Right forelimb (tissue), 1 donor: ENCODE data around the gene PRDM16.

ENCODE experiments used
- DNase-seq: peaks from one replicate; pipeline ENCODE4 v3.0.0-alpha.2; 2018

The PRDM16 gene

DNA sequence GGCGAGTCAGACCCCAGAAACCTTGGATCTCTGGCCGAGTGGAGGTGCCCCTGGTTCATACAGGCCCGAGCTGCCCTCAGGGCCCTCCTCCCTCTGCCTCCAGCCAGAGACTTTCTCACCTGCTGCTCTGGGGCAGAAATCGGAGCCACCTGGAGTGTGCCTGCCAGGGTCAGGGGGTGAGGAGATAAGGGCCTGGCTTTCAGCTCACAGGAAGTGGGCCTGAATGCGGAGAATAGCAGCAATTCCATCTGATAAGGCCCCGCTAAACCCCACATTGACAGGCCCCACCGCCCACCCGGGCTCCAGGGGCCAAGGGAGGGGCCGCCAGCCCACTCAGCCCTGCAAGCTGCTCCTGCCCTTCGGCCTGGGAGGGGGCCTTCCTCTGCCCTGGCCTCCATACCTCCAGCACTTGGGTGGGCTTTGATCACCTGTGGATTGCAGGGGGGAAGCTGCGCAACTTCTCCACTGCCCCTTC lies 261.8 kb downstream of the PRDM16 start:
- DNase-seq: no peak

DNA sequence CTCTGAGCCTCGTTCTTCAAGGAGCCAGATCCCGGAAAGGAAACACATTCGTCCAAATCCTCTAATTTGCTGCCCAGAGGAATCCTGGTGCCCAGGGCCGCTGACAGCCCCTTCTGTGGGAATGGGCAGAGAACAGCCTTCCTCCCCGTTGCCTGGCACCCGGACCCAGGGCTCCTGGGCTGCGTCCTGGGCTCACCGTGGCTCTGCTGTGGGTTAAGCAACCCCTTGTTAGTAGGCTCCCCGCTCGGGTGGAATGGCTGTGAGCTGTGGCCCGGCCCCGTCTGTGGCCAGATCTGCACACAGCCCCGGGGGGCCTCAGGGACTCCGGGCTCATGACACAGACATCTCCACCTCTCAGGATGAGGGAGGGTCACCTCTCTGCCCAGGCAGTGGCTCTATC lies 262.6 kb downstream of the PRDM16 start:
- no peak for DNase-seq

DNA sequence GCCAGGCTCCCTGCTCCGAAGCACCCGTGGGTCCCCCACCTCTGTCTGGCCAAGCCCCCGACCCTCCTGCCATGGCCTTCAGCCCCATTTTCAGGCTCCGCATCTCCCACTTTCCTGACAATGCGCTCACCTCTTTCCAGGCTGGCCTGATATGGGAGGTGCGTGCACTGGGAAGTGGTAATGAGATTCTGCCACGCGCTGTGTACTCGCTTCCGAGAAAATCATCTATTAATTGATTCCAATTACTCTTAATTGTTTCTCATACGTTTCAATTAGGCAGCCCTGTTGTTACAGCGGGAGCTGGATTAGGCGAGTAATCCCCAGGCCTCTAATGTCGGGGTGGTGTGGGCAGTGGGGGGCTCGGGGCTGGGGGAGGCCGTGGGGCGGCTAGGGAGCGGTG lies 263.0 kb downstream of the PRDM16 start:
- DNase-seq: no peak

DNA sequence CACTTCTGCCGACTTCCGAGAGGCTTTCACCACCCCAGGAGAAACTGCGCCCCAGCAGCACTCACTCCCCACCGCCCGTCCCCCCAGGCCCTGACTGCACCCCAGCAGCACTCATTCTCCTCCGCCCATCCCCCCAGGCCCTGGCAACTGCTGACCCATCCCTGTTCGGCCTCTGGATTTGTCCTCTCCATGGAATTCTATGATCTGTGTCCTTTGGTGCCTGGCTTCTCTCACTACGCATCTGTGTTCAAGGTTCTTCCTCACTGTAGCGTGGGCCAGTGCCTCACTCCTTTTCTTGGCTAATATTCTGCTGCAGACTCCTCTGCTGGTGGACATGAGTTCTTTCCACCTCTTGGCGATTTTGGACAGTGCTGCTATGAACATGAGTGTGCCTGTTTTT lies 263.7 kb downstream of the PRDM16 start:
- DNase-seq: no peak

- no peak for DNase-seq
Measured at GRCh38 chr1:3333903-3334302, 264.9 kb downstream of the PRDM16 start.

DNA sequence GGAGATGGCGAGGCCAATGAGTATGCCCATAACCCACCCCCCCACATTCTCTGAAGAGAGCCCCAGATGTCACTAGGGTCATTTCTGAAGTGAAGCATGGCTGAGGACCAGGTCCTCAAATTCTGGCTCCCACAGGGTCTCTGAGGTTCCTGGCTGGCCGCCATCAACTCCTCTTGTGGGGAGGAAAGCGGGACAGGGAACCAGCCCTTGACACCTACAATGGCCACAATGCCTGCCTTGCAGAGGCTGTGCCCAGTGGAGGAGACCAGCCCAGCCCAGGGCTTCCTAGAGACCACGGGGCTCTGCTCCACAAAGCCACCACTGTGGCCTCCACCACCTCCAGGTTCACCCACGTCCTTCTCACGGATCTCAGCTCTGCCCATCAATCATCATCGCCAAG lies 265.4 kb downstream of the PRDM16 start:
- no peak for DNase-seq

- no peak for DNase-seq
Measured at GRCh38 chr1:3335754-3336640, 267.0 kb downstream of the PRDM16 start.

- no peak for DNase-seq
Measured at GRCh38 chr1:3336641-3337630, 267.9 kb downstream of the PRDM16 start.

DNA sequence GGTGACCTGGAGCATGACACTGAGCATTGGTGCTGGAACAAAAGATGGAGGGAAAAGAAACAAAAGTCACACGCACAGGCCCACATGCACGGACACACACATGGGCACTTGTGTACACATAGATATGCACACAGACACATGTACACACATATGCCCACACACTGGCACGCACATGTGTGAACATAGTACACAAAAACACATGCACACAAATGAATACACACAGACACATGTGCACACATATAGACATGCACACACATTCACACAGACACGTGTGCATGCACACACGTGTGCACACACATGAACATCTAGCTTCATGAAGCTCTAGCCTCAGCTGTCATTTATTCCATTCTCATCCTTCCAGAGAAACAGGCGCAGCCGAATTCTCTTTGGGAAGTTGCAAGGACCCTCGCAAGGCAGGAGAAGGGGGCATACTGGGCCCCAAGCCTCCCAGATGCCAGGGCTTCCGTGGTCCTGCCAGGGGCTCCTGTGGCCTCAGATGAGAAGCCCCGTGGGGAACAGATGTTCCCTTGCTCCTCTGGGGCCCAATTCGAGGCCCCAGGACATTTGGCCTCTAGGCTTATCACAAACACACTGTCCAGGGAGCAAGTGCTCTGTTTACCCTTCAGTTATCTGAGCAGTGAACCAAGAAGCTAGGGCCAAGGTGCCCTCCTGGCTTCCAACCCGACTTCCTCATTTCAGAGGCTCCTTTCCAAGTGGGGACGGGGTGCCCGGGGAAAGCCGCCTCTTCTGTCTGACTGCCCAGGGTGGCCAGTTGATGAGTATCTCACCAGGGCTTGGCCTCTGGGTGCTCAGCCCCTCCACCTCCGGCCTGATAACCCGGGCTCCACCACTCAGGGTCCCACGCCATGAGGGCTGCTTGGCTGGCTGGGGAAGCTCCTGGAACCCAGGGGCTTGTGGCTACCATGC lies 269.1 kb downstream of the PRDM16 start:
- no peak for DNase-seq

DNA sequence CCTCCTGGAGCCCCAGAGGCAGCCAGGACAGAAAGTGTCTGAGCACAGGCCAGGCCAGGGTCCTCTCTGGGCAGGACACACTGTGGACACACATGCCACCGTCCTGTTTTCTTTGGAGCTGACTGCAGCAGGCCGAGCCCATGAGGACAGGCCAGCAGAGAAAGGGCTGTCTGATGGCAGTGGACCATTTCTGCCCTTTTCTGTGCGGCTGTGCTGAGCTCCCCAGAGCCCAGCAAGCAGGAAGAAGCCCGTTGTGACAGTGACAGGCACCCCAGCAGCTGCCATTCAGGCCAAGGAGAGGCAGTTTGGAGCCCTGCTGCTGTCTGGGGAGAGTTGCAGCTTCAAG lies 269.7 kb downstream of the PRDM16 start:
- DNase-seq: no peak

DNA sequence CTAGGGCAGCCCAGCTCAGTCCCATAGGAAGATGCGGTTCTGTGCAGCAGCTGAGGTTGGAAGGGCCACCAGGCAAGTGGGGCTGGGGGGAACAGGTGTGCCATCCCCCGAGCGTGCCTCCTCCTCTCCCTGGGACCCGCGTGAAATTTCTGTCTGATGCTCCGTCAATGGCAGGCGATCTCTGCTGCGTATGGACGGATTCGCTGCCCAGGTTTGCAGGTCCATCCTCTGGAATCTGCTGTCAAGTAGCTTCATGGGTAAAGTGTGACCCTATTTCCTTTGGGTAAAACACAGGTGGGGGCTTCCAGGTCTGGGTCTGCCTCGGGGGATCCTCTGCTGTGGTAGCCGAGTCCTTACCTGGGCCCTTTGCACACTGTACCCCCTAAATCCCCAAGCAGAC lies 270.9 kb downstream of the PRDM16 start:
- DNase-seq: no peak

- no peak for DNase-seq
Measured at GRCh38 chr1:3340548-3341235, 271.7 kb downstream of the PRDM16 start.

GRCh38 chr1:3341236-3341994 lies 272.4 kb downstream of the PRDM16 start:
- DNase-seq: no peak

- DNase-seq: no peak
Measured at GRCh38 chr1:3342960-3343359, 274.0 kb downstream of the PRDM16 start.

GRCh38 chr1:3344395-3344794 lies 275.4 kb downstream of the PRDM16 start:
- no peak for DNase-seq

GRCh38 chr1:3345792-3346191 lies 276.8 kb downstream of the PRDM16 start:
- no peak for DNase-seq

GRCh38 chr1:3346478-3346877 lies 277.5 kb downstream of the PRDM16 start:
- no peak for DNase-seq

DNA sequence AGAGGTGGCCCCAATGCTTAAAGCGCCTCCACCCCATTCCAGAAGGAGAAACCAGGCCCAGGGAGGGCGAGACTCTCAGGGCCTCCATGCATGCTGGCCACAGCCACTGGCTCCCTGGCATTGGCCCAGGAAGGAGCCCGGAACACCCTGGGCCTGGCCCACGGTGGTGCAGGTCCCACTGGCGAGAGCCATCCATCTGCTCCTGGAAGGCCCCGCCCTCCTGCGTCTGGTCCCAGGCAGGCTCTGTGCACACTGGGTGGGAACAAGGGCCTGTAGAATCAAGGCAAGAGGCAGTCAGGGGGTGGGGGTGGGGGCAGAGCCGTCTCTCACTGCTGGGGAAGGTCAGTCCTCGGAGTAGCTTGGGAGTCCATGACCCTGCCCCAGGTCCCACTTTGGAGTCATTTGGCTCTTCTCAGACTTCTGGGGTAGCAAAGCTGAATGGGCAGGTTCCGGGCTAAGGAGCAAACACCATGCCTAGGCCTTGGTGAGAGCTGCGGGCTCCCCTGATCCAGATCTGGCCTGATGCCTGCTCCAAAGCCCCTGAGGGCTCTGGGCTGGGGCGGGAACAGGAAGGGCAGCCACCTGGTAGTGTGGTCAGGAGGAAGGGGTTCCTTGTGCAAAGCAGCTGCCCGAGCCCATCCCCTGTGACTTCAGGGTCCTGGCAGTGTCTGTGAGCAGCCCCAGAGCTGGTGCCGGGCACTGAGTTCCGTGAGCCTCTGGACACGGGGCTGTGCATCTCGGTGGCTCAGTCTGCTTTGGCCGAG lies 278.4 kb downstream of the PRDM16 start:
- no peak for DNase-seq

- DNase-seq: no peak
Measured at GRCh38 chr1:3348196-3348865, 279.3 kb downstream of the PRDM16 start.
